GM04504 (cell line): Measurements from ENCODE around the gene DVL3.
"Not testable (repeated sequence)": the region's sequence is repeated elsewhere in the genome, so short reads cannot be mapped to it uniquely, and the experiment has no call there.

Experiments
- DNase-seq: peaks from one replicate; pipeline ENCODE4 v3.0.0-alpha.2; 2012; ENCODE audit warnings: low read depth

Gene DVL3

DNA sequence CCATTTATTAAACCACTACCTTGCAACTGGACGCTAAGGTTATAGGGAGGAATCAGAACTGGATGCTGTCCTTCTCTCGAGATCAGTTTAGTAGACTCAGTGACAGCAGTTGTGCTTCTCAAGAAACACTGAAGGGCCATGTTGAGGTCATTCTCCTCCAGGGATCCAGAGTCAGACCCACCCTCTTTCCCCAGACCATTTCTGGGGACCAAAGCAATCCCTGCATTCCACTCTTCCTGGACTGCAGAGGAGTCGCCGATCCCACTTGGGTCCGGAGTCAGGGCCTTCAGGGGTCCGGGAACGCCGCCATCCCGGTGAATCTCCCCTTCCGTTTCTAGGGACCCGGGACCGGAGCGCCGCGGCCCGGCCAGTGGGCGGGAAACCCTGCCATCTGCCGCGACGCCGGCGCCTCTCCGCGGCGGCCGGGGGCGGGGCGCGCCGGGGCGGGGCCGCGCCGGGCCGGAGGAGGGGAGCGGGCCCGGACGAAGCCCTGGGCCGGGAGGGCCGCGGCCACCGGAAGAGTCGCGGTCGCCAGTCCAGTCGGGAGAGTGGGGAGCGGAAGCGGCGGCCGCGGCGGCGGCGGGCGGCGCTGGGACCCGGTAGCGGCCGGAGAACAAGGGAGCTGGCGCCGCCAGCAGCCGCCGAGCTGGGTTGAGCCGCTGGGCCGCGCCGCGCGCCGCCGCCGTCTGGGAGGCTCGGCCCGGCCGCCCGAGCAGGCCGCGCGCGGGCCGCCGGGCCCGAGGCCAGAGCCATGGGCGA is at the start of gene DVL3:
Gene DVL3, plus strand, starts transcription at position 493 of the 759 bp plus-strand sequence. Its CDS starts 259 bp downstream, at position 752.
- DNase-seq, result no peak

DNA sequence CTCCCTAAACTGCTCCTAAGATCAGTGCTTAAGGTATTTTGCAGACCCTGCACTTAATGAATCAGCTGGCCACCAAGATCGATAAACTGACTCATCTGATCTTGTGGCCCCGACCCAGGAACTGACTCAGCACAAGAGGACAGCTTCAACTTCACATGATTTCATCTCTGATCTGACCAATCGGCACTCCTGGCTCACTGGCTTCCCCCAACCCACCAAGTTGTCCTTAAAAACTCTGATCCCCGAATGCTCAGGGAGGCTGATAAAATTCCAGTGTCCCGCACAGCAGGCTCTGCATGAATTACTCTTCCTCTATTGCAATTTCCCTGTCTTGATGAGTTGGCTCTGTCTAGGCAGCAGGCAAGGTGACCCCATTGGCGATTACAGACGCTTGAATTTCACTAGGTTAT is 44.9 kb upstream of the DVL3 start:
- no peak for DNase-seq

DNA sequence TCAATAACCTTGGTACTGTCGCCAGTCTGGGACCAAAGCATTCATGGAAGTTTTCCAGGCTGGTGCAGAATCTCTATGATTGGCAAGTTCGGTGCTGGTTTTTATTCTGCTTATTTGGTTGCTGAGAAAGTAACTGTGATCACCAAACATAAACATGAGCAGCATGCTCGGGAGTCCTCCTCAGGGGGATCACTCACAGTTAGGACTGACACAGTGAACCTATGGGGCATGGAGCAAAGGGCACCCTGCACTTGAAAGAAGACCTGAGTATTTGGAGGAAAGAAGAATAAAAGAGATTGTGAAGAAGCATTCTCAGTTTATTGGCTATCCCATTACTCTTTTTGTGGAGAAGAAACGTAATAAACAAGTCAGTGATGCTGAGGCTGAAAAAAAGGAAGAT is 39.2 kb upstream of the DVL3 start:
- no peak for DNase-seq

DNA sequence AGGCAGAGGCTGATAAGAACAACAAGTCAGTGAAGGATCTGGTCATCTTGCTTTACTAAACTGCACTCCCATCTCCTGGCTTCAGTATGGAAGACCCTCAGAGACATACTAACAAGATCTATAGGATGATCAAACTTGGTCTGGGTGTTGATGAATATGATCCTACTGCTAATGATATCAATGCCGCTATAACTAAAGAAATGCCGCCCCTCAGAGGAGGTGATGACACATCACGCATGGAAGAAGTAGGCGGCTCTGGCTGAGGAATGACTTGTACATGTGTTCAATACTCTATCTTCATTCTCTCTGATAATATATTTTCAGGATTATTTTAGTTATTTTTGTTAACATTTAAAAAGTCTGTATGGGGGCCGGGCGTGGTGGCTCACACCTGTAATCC is 37.5 kb upstream of the DVL3 start:
- DNase-seq, result no peak

DNA sequence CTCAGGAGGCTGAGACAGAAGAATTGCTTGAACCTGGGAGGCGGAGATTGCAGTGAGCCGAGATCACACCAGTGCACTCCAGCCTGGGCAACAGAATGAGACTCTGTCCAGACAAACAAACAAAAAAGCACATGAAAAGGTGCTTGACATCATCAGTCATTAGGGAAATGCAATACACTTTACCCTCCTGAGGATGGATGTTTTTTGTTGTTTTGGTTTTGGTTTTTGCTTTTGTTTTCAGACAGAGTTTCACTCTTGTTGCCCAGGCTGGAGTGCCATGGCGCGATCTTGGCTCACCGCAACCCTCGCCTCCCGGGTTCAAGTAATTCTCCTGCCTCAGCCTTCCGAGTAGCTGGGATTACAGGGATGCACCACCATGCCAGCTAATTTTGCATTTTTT is 34.1 kb upstream of the DVL3 start:
- not testable (repeated sequence) for DNase-seq

DNA sequence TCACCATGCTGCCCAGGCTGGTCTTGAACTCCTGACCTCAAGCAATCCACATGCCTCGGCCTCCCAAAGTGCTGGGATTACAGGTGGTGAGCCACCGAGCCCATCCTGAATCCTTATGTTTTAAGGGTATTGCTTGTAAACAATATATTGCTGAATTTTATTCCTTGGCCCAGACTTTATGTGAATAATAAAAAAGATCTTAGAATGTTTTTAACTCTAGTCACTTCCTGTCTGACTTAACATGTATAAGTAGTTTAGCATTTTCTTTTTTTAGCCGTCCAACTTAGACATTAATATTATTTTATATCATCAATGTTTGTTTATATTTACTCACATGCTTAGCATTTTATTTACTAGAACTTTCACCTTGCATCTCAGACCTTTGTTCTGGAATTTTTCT is 29.2 kb upstream of the DVL3 start:
- DNase-seq, result no peak

DNA sequence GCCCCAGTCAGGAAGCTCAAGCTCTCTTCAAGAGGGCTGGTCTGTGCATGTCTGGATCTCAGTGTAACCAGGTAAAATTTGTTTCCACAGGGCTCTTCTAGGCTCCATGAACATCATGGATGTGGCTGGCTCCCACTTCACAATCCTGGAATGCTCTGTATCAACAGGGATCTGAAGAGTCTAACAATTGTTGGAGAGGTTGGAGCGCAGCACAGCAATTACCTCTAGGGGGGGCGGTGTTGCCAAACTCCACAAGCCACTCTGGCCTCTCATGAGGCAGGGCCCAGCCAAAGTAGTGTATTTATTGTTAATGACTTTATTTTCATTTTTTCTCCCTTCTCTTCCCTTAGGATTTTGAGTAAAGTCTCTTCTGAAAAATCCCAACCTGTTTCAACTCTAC is 26.2 kb upstream of the DVL3 start:
- DNase-seq, result no peak

DNA sequence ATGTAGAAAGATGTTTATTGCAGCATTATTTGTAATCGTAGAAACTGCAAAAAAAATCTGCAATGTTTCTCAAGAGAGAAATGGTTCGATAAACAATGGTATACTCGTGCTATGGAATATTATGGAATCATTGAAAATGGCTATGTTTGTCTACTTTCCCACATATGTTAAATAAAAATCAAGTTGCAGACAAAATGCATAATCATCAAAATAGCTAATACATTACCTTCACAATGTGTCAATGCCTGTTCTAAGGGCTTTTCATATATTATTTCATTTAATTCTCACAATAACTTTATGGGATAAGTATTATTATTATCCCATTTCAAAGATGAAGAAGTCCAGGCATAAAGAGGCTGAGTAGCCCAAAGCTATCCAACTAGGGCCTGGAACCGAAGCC is 22.2 kb upstream of the DVL3 start:
- DNase-seq, result no peak

DNA sequence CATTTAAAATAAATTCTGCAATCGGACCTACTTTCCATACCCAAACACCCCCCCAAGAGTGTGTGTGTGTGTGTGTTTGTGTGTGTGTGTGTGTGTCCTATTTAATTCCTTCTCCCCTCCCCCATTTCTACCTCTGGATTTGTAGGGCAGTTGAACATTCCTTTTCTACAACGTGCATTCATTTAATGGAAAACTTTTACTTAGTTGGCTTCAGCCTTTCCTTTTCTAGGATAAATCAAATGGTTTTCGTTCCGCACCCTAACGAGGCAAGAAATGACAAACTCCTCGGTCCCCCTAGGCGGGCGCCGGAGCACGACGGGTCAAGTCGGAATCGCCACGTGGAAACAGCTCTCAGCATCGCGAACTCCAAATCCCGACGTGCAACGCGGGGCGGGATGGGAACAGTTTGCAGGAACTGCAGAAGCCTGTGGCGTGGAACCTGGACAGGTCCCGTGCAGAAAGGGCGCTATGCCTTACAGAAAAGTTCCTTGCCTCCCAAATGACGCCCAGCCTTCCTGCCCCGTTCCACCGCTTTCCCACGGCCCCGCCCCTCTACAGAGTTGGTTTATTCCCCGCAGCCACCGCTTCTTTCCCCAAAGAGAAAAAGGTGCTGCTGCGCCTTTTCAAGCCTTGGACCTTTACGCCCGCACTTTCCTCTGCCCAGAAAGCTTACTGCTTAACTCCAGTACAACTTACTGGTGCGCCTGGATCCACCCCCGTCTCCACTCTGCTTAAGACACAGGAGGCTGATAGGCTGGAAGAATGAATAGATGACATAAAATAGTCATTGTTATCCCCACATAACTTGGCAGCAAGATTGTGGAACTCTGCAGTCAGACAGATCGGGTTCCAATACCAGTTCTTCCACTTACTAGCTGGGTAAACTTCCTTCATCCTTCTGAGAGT is 21.1 kb upstream of the DVL3 start:
- DNase-seq, result peak; percentile 38

DNA sequence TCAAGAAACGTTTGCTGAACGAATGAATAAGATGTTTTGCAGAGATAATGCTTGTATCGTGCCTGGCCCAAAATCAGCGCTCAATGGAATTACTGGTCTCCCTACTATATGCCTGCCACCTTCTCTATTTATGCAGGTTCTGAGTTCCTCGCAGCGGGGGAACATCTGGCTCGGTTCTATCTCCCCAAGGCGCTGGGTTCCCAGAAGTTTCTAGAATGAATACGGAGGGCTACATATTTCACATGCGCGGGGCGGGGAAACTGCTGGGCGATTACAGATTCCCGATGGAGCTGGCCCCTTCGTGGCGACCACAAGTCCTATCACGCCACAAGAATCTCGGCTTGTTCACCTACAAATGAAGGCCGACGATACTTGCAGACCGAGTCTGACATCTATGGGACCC is 20.4 kb upstream of the DVL3 start:
- no peak for DNase-seq

DNA sequence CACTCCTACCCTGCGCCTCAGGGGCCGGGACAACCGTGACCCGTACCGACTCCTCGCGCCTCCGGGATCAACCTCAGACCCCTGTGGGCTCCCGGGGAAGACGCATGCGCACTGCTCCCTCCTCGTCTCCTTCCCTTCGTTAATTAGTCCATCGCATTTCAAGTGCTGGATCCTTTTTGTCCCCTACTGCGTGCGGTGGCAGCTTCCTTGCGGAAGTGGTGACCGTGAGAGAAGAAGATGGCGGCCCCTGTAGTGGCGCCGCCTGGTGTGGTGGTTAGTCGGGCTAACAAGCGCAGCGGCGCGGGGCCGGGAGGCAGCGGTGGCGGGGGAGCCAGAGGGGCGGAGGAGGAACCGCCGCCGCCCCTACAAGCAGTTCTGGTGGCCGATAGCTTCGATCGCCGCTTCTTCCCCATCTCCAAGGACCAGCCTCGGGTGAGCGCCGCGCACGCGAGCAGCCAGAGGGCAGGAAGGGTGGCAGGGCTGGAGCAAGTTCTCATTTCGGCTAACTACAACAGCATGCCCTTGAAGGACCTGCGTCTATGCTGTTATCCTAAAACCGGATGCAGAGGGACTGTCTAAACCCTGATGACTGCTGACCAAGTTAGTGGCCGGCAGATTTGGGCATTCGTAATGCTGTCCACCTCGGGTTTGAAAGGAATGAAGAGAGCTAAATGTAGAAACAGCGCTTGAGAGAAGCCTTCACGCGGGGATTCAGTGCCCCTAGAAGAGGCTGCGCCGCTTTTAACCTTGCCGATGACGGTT is 19.8 kb upstream of the DVL3 start, which contains the start of gene EIF2B5:
Gene EIF2B5, plus strand, starts transcription at position 210 of the 762 bp plus-strand sequence. Its CDS starts 28 bp downstream, at position 238.
- DNase-seq, result peak; percentile 85

DNA sequence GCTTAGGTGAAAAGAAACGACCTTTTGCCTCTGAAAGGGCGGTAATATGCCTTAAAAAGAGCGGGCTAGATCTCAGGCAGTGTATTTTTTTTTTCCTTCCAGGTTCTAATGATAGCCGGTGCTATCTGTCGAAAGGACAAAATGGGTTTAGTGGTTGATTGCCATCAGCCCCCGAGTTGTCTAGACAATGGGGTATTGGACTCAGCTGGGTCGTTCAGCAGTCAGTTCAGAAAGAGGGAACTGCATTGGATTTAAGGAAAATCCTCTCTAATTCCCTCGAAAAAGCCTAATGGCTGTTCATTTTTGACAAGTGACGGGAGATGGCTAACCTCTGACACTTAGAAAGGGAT is 19.3 kb upstream of the DVL3 start:
- DNase-seq, result no peak

DNA sequence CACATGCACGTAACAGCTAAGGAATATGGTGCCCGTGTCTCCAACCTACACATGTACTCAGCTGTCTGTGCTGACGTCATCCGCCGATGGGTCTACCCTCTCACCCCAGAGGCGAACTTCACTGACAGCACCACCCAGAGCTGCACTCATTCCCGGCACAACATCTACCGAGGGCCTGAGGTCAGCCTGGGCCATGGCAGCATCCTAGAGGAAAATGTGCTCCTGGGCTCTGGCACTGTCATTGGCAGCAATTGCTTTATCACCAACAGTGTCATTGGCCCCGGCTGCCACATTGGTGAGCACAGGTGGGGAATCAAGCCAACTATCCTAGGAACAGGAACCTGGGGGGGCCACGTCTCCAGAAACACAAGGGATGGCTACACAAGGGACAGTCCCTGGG is 14.7 kb upstream of the DVL3 start:
- no peak for DNase-seq

DNA sequence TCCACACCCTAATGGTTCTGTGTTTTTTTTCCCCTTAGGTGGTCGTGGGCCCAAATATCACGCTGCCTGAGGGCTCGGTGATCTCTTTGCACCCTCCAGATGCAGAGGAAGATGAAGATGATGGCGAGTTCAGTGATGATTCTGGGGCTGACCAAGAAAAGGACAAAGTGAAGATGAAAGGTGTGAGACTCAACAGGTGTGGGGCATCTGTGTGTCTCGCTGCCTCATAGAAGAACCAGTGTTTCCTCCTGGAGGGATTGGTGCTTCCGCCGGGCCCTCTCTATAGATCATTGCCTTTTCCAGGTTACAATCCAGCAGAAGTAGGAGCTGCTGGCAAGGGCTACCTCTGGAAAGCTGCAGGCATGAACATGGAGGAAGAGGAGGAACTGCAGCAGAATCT is 13.0 kb upstream of the DVL3 start:
- no peak for DNase-seq

DNA sequence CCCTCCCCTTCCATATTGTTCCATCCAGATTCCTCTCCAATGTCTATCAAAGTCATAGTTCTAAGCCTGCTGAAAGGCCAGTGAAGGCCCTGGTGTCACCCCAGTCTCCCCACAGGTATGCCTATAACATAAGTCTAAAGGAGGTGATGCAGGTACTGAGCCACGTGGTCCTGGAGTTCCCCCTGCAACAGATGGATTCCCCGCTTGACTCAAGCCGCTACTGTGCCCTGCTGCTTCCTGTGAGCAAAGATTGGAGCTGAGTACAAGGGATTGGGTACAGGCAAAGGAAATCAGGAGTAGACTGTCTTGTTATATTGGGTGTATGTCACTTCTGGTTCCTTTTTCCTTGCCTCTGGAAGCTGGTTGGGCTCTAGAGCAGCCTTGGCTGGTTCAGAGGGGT is 11.8 kb upstream of the DVL3 start:
- DNase-seq, result no peak

DNA sequence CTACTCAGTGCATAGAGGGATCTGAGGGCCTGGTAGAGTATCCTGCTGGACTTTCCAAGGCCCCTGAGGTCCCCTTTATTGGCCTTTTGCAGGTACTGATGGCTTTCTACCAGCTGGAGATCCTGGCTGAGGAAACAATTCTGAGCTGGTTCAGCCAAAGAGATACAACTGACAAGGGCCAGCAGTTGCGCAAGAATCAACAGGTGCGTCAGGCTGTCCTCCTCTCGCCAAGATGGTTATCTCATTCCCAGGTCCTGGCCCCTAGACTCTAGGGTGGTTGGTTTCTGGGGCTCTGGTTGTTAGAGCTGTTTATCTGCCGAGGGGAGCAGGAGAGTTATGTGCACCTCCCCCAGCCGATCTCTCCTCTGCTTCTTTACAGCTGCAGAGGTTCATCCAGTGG is 10.7 kb upstream of the DVL3 start:
- DNase-seq, result no peak

DNA sequence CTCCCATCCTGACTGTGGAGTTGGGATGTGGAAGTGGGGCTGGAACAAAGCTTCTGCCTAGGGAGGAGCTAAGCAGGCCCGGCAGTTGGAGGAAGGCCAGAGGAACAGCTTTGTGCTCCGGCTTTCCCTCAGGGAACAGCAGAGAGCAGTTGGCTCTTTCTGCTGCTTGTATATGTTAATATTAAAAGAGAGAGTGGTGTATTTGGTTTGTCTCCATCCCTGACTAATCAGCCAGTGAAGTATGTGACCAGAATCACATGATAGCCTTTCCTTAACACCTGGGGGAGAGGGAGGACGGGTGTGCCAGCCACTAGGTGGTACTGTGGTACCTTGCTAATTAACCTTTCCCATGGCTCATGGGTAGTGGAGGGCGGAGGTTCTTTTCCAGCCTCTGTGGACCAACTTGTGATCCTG is 10.1 kb upstream of the DVL3 start:
- DNase-seq, result no peak

DNA sequence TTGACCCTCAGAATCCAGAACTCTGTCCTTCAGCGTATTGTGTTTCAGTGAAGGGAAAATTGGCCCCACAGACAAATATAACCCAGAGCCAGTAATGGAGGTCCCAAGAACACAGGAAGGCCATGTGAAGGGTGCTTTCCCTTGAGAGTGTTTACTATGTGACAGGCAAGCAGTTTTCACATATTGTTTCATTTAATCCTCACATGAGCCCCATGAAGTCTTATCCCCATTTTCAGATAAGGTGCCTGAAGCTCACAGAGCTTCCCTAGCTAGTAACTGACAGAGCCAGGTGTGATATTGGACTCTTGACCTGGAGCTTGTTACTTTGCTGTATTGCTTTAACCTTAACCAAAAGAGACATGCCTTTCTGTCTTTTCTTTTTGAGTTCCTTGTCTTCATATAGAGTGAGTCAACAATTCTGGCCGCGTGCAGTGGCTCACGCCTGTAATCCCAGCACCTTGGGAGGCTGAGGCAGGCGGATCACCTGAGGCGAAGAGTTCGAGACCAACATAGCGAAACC is 9.4 kb upstream of the DVL3 start:
- no peak for DNase-seq

DNA sequence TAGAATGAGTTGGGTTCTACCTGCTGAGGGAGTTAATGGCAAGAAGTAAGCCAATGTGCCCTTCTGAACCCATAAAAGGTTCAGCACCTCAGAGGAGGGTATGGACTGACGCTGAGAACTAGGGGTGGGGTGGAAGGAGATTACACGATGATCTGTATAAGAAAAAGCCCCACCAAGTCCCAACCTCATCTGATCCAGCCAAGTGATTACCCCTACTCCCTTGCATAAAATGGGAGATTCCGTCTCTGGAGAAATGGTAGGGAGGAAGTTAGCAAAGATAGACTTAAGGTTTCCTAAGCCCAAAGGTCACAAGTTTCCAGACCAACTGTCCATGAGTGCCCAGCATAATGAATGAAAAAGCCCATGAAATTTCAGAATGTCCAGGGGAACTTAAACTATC is 7.1 kb upstream of the DVL3 start:
- DNase-seq, result no peak

DNA sequence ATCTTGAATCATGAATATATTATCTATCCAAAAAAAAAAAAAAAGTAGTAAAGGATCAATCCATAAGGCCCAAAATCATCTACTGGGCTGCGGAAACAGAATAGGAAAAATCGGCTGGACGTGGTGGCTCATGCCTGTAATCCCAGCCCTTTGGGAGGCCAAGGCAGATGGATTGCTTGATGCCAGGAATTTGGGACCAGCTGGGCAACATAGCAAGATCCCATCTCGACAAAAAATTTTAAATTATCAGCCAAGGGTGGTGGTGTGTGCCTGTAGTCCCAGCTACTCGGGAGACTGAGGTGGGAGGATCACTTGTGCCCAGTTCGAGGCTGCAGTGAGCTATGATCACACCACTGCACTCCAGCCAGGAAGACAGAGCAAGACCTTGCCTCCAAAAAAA is 6.1 kb upstream of the DVL3 start:
- no peak for DNase-seq

DNA sequence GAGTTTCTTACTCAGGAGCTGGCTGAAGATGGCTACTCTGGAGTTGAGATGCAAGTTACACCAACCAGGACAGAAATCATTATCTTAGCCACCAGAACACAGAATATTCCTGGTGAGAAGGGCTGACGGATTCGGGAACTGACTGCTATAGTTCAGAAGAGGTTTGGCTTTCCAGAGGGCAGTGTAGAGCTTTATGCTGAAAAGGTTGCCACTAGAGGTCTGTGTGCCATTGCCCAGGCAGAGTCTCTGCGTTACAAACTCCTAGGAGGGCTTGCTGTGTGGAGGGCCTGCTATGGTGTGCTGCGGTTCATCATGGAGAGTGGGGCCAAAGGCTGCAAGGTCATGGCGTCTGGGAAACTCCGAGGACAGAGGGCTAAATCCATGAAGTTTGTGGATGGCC is 5.4 kb upstream of the DVL3 start:
- not testable (repeated sequence) for DNase-seq
